Measurements from ENCODE around the gene ABCA1.

The ABCA1 gene

GRCh38 chr9:104805441-104805840 is 122.5 kb downstream of the ABCA1 start:
- no peak for DNase-seq (ENCODE audit: low spot score)
- FAIRE-seq = no peak

DNA sequence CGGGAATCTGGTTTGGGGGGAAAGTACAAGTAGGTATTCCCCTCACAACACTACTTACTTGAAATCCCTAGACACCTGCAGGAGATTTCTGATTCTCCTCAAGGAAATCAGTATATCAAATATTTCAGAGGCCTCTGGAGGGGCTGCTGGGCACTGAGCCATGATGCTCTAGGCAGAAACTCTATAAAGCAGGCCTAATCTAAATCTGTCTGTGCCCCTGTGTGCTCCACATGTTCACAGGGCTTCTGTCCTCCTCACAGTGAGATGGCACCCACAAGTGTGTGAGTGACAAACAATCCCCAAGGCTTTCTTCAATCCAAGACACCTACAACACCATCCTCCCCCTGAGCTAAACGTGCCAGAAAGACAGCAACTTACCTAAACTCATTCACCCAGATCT is 125.0 kb downstream of the ABCA1 start:
- DNase-seq (ENCODE audit: low spot score) = no peak
- no peak for FAIRE-seq

DNA sequence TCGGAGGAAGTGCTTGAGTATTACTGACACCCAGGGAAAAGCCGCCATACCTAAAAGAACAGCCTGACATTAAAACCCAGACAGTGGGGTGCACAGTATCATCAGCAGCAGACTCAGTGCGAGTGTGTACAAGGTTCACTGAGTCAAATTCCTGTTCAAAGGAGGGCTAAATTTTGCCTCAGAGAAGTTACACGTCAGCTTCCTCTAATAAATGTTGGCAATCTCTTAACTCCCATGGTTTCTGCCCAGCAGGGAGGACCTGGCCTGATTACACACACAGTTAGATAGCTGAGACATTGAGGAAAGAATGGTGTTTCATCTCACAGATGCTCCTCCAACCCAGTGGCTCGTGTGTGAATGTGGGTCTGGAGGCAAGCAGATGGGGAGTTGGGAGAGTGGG is 125.8 kb downstream of the ABCA1 start:
- FAIRE-seq (no peak), DNase-seq (ENCODE audit: low spot score) (no peak)

DNA sequence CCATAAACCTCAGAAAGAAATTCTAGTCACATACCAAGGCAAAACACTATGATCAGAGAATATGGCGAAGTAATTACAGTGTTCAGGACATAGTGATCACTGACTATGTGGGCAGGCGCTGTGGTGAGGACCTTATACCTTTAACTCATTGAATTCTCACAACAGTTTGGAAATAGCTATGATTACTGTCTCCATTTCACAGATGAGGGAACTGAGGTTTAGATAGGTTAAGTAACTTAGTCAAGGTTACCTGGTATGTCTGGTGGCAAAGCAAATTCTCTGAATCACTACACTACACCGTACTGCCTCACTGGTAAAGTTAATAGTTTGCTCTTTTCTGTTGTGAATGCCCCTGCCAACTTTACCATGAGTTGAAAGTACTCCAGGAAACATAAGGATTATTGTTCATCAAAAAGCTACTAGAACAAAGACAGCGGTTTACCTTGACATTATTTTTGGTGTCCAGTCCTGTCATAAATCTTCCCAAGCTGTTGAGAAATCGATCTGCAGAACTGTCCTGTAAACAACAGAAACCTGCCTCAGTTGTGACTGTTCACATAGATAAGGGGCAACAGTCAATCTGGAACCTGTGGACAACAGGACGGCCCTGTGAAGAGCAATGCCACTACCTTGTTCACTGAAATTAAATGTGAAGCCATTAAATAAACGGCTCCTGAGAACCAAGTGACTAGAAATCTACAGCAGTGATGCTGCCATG is 127.7 kb downstream of the ABCA1 start:
- FAIRE-seq = no peak
- no peak for DNase-seq (ENCODE audit: low spot score)

DNA sequence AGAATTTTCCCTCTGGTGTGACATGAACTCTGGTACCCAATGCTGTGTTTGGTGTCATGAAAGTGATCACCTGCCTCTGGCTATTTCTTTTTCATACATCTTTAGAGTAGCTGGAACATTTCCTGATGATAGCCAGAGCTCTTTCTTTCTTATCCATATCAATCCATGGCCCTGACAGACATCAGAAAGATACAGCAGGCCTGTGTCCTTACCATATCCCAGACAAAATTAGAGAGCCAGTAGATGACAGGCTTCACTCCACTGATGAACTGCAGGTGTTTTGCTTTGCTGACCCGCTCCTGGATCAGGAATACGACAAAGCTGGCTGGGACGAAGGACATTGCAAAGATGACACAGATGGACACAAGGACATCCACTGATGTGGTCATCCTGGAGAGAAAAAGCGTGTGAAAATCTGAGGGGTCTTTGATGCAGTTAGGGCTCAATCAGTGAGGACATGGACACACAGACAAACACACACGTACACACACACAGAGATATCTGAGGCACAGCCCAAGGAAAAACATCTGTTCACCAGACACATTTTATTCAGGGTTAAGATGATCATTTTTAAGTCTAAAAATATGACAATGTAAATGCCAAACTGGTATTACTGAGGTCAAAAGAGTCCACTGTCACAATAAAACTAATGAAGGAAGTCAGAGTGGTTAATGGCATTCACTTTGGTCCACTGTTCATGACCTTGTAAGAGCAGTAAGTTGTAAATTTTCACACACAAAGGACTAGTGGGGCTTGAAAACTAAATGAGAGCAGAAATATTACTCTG is 129.6 kb downstream of the ABCA1 start:
- FAIRE-seq (no peak), DNase-seq (ENCODE audit: low spot score) (no peak)

GRCh38 chr9:104795857-104796256 is 132.1 kb downstream of the ABCA1 start:
- FAIRE-seq = no peak
- DNase-seq (ENCODE audit: low spot score) = no peak

GRCh38 chr9:104795082-104795481 is 132.9 kb downstream of the ABCA1 start:
- FAIRE-seq = no peak

GRCh38 chr9:104794070-104794469 is 133.9 kb downstream of the ABCA1 start:
- DNase-seq (ENCODE audit: low spot score) (no peak), FAIRE-seq (no peak)

More at GRCh38 chr9:104795082-104795481, 132.9 kb downstream of the ABCA1 start:
- no peak for DNase-seq (ENCODE audit: low spot score)

DNA sequence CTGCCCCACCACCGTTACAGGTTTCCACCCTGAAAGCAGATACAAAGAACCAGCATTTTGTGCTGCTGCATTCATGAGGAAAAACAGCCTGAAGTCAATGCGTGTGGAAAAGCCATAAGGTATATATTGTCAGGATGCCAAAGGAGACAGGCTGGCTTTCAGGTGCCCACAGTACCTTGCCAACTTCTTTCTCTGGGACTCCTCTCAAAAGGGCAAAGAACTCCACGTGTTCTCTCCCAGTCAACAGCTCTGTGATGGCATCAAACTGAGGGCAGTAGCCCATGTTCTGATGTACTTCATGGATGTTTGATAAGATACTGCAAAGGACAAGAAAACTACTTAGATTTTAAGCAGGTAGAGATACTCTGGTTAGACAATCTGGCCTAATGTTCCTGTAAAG is 139.7 kb downstream of the ABCA1 start:
- no peak for FAIRE-seq
- no peak for DNase-seq (ENCODE audit: low spot score)

DNA sequence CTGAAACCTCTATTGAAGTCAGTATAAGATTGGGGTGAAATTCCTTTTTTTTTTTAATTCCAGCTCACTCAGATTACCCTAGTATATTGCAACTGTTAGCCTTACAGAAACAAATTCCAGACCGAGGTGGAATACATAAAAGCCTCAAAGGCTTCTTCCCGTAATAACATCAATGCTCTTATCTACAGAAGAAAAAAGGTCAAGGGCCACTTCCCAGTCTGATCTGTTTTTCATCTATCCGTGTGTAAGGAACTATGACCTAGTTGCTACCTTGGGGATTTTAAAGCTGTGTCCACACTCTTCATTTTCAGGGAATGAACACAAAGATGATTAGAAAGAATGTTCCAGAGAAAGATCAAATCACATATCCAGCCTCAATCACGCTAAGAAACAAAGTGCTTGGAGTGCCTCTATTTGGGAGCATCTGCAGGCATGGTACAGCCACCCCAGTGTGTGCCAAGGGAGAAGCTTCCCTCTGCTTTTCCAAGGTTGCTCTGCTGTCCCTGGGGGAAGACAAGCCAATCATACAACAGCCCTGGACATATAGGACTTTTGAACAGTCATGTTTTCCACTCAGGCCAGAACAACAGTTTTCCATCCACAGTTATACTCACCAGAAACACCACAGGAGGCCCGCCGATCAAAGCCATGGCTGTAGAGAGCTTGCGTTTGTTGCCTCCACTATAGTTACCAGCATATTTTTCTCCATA is 140.5 kb downstream of the ABCA1 start:
- no peak for DNase-seq (ENCODE audit: low spot score)
- FAIRE-seq = no peak

- FAIRE-seq = no peak
- no peak for DNase-seq (ENCODE audit: low spot score)
These were observed 141.7 kb downstream of the ABCA1 start for GRCh38 chr9:104786293-104786692.

GRCh38 chr9:104784098-104784497 is 143.9 kb downstream of the ABCA1 start:
- no peak for DNase-seq (ENCODE audit: low spot score)
- no peak for FAIRE-seq

DNA sequence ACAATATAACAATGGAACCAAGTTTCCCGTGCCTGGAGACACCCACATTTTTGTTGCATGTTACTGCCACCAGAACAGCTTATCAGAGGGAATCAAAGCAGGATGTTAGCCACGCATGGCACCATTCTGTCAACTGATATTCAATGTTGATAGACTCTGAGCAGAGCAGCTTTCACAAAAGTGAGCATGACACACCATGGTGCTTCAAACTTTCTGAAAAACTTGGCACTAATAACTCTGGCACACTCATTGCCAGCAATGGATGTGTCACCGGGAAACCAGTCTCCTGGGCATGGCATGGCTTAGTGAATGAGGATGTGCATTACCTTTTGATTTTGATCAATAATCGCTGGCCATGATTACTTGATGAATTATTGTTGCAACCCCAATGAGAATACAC is 144.4 kb downstream of the ABCA1 start:
- DNase-seq (ENCODE audit: low spot score) (no peak), FAIRE-seq (no peak)

GRCh38 chr9:104780796-104781395 is 147.1 kb downstream of the ABCA1 start:
- FAIRE-seq (peak; percentile 54), DNase-seq (ENCODE audit: low spot score) (peak; percentile 14)

DNA sequence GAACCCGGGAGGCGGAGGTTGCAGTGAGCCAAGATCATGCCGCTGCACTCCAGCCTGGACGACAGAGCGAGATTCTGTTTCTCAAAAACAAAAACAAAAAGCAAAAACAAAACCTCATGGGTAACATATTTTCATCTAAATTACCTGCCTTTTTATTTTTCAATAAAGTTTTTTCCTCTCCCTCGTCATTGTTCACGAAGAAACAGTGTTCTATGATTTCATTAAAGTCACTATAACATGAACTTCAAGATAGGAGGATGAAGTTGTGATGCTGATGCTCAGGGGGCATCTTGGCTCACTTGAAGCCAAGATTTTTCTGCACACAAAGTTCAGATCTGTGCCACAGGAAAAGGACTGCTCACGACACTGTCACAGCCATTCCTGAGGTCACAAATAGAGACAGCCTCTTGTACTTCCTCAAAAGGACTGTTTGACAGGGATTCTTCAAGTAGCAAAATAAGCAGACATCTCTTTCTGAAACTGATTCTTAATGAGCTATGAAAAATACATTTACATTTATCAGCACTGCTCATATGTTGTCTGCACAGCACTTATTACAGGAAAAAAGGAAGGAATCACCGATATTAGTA is 147.9 kb downstream of the ABCA1 start:
- FAIRE-seq (no peak), DNase-seq (ENCODE audit: low spot score) (no peak)

DNA sequence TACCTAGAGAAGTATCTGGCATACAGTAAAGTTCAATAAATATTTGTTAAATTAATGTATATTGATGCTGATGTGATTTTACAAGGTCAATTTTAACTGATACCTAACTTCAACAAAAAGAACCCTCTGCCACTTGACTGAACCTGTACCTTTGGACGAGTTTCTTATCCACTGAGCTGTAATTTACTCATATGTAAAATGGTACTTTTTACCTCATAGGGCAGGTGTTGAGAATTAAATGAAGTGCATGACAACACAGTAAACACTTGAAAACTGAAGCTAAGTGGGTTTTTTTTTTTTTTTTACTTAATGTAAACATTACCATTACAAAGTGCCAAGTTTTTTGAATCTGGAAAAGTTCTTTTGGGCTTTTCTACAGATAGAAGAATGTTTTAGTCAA is 148.6 kb downstream of the ABCA1 start:
- FAIRE-seq (no peak), DNase-seq (ENCODE audit: low spot score) (no peak)

- DNase-seq (ENCODE audit: low spot score) (no peak), FAIRE-seq (no peak)
These were observed 149.2 kb downstream of the ABCA1 start for GRCh38 chr9:104778802-104779201.

DNA sequence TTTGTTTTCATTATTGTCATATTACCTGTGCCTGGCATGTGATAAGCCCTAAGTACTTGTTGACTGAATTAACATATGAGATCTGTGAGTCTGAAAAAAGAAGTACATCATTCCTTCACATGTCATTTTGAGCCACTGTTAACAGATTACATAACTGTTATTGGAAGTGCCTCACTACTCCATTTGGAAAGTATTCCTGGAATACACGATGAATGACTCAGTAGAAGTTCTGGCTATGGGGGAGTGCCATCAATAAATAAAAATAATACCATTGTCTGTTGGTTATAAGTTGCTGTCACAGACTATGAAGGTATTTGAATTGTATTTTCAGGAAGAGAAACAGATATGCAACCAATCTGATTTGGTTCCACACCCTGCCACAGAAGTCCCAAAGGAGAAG is 151.2 kb downstream of the ABCA1 start:
- no peak for FAIRE-seq
- no peak for DNase-seq (ENCODE audit: low spot score)

GRCh38 chr9:104775976-104776375 is 152.0 kb downstream of the ABCA1 start:
- FAIRE-seq = no peak
- DNase-seq (ENCODE audit: low spot score) = no peak

DNA sequence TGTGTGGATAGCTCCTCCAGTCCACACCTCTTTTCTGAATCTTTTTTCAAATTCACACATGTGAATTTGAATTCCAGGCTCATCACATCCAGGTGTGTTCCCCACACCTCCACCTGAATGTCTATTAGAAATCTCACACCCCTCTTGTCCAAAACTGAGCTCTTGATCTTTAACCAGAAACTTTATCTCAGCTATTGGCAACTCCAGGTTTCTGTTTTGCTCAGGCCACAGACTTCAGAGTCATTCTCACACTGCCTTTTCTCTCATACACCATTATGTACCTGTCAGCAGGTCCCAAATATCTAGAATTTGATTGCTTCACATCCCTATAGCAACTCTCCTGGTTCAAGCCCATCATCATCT is 152.4 kb downstream of the ABCA1 start:
- FAIRE-seq (no peak), DNase-seq (ENCODE audit: low spot score) (no peak)

DNA sequence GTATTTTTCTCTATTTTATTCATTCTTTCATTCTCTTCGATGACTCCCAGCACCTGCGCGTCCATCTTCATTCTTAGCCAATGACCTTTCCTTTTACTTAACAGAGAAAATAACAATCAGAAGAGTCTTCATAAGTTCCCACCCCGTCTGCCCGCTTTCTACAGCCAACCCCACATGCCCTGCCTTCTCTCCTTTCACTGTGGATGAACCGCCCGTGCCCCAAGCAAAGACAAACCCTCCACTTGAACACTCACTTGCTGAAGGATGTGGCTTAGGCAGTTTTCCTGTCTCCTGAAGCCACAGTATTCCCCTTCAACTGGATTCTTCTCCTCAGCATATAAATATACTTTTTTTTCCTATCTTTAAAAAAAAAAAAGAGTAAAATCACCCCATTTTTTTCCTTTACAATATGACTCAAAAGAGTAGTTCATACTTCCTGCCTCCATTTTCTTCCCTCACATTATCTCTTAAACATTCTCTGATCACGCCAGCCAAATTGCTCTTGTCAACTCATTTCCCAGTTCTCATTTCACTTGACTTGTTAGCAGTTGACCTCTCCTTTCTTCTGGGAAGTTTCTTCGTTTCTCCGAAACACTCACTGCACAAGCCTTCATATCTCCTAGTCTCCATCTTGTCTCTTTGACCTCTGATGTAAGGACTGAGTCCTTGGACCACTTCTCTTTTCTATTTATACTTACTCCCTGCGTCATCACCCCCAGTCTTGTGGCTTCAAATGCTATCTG is 153.0 kb downstream of the ABCA1 start:
- FAIRE-seq = no peak
- DNase-seq (ENCODE audit: low spot score) = no peak
